GM21528 (cell line): ENCODE results near the gene MACC1.
"Not testable (repeated sequence)": the region's sequence is repeated elsewhere in the genome, so short reads cannot be mapped to it uniquely, and the experiment has no call there.

Experiments
- ATAC-seq: cut with Tn5 transposase; IDR thresholded peaks from one replicate; pipeline ENCODE4 v1.9.1; 2021; ENCODE audit warnings: mild to moderate bottlenecking, moderate library complexity; ENCODE audit not compliant: unreplicated experiment, low FRiP score

Gene MACC1

DNA sequence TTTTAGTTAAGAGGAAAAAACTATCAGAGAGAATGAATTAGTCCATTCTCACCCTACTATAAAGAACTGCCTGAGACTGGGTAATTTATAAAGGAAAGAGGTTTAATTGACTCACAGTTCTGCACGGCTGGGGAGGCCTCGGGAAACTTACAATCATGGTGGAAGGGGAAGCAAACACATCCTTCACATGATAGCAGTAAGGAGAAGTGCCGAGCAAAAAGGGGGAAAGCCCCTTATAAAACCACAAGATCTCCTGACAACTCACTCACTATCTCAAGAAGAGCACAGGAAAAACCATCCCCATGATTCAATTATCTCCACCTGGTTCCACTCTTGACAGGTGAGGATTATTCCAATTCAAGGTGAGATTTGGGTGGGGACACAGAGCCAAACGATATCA is 29.3 kb downstream of the MACC1 start:
- not testable (repeated sequence) for ATAC-seq

GRCh38 chr7:20185988-20186387 is 31.2 kb downstream of the MACC1 start:
- ATAC-seq = no peak

GRCh38 chr7:20183086-20183485 is 34.1 kb downstream of the MACC1 start:
- ATAC-seq = no peak

- no peak for ATAC-seq
Observed at GRCh38 chr7:20176578-20177242, 40.5 kb downstream of the MACC1 start.

- ATAC-seq = no peak
Observed at GRCh38 chr7:20173828-20174227, 43.4 kb downstream of the MACC1 start.

DNA sequence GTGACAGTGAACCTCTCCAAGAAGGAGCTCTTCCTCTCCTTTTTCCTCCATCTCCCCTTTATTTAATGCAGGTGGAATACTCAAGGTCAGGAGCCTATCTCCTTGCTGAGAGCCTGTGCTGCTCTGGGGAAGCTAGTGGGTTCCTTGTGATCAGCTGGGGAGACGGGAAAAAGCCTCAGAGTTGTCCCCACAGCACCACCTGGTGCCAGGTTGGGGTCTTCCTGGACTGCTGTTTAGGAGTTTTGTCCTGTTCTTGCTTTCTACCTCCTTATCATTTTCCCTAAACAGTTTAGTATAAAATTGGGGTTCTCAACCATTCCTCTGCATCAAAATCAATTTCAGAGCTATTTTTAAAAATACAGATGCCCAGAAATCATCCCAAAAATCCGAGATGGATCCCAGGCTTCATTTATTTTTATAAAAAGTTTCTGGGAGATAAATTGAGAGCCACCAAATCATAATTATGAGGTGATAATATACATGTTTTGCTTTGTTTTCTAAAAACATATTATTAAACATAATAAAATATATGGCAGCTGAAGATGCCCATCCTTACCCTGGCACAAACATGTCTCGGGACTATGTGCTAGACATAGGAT is 44.3 kb downstream of the MACC1 start:
- ATAC-seq = no peak

- no peak for ATAC-seq
Observed at GRCh38 chr7:20170633-20171032, 46.6 kb downstream of the MACC1 start.

- no peak for ATAC-seq
Observed at GRCh38 chr7:20165146-20165510, 52.1 kb downstream of the MACC1 start.

DNA sequence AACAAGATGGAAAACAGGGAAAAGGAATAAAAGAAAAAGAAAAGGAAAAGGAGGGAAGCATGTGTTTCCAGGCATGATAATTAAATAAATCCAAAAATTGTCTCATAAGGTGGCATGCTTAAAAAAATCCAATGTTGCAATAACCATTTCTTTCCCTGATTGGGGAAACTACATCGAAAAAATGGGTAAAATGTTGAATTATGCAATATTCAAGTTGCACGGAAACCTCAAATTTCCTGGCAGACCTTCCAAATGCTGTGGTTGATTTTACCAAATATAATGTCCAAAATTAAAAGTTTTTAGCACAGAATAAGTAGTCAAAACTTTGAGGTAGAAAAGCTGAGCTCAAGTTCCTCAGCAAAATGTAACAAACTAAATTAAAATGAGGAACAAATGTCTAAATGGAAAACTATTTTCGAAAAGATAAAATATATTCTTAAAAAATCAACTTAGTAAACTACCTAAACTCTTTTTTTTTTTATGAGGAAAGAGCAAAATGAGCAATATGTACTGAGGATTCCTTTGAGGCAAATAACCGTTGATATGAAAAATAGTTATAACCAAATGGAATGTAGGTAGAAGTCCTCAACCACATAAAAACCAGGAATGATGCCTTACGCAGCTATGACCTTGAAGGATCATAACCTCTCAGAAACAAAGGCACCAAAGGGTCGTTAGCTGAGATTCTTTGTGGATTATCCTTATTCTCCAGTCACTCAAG is 52.6 kb downstream of the MACC1 start:
- ATAC-seq = no peak

DNA sequence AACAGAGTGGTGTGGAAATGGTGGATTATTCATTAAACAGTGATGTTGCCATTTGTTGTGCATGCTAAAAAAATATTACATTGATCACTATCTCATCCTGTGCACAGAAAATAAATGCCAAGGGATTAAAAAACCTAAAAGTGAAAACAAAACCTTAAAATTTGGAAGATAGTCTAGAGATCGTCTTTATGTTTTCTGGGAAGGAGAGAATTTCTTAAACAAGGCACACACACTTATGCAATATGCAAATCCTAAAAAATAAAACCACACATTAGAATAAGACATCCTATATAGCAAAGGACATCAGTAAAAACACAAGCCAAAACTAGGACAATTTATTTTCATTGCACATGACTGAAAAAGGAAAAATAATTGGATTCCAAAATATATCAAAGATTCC is 54.5 kb downstream of the MACC1 start:
- ATAC-seq = no peak

- no peak for ATAC-seq
Observed at GRCh38 chr7:20159226-20159747, 57.9 kb downstream of the MACC1 start.

GRCh38 chr7:20158684-20159083 is 58.5 kb downstream of the MACC1 start:
- ATAC-seq = no peak

DNA sequence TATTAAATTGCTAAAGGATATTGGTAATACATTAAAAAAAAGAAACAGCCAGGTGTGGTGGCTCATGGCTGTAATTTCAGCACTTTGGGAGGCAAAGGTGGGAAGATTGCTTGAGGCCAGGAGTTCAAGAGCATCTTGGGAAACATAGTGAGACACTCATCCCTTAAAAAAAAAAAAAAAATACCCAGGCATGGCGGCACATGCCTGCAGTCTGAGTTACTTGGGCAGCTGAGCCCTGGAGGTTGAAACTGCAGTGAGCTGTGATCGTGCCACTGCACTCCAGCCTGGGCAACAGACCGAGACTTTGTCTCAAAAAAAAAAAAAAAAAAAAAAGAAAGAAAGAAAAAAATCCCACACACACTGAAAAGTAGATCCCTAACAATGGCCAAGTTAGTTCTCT is 59.7 kb downstream of the MACC1 start:
- ATAC-seq = no peak

- no peak for ATAC-seq
Observed at GRCh38 chr7:20153999-20154398, 63.2 kb downstream of the MACC1 start.

DNA sequence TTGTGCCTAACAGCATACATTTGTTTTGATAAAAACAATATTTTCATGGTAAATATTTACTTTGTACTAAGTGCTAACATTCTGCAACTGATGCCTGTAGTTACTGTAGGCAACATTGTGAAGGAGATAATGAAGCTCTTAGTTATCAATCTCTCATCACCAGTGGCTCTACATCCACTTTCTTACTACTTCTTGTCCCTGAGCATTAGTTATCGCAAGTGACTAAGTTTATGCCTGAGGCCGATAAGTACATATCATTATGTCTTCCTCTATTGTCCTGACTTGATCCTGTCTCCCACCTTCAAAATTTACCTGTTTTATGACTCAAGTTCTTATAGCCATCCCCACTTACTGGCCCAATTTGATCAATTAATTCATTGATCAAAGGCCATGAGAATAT is 63.6 kb downstream of the MACC1 start:
- ATAC-seq = no peak

GRCh38 chr7:20152511-20152910 is 64.7 kb downstream of the MACC1 start:
- no peak for ATAC-seq

DNA sequence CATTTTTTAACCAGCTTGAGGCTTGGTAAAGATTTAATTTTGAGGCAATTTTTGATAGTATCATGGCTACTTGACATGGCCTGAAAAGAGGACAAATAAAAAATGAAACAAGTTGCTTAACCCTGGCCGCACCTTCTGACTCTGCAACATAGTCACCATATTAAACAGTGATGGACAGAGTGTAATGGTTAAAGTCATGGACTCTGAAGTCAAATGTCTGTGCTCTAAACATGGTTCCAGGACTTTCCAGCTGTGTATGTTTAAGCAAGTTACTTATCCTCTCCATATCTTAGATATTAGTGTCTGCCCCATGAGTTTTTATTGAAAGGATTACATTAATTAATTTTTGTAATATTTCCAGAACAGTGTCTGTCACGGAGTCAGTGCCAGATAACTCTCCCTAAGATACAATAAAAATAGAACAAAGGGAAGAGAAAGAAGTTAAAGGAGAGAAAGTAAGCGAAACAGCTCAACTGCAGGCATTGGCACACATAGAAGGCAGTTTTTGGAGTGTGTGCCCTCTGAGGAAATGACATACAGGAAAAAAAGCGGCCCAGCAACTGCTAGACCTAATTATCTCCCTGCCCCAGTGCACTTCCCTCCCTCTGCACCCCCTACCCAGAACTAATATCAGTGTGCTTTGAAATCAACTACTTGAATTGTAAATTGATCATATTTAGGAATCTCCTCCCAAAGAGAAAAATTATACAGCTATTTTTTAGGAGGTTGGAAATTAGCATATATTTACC is 65.3 kb downstream of the MACC1 start:
- ATAC-seq = no peak

DNA sequence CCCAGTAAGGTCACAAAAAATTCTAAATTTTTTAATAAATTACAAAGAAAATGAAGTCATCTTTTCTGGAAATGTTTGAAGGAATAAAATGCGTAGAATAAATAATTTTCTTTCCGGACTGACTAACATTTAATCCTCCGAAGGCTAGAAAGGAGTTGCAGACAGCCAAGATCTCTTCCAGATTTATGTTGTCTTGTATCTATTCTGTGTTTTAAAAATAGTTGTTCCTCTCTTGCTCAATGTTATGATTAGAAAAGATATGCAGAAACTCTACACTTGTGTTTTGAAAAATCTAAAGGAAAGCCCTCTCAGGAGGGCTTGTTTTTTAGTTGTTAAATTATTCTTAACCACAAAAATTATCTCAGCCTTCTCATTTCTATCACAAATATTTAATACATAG is 70.7 kb downstream of the MACC1 start:
- no peak for ATAC-seq

GRCh38 chr7:20144801-20145200 is 72.4 kb downstream of the MACC1 start:
- no peak for ATAC-seq

- ATAC-seq = no peak
Observed at GRCh38 chr7:20141666-20142065, 75.5 kb downstream of the MACC1 start.

DNA sequence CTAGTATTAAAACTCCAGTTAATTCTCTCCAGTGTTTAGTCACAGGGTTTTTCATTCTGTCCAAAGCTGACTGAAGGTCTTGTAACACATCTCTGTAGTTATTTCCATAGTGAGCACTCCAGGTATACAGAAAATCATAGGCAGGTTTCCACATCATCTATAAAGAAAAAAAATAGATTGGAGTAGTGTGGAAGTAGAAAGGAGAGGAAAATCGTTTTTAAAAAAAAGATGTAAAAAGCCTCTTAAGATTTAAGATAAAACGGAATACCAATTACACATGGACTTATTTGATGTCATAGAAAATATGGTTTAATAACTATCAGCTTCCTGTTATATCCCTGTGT is 76.2 kb downstream of the MACC1 start:
- no peak for ATAC-seq
